HUES48 (cell line): ENCODE measurements around the gene C1orf159.
"Not testable (repeated sequence)": the region's sequence is repeated elsewhere in the genome, so short reads cannot be mapped to it uniquely, and the experiment has no call there.

ENCODE experiments used
- H3K27ac ChIP-seq: one replicate; pipeline ENCODE4 v1.7.0; 2013; ENCODE audit warnings: low read depth, low read length, inconsistent platforms
- H3K27me3 ChIP-seq: 2 replicates; pipeline ENCODE4 v1.6.1; 2013; ENCODE audit warnings: mild to moderate bottlenecking, low read length; ENCODE audit not compliant: control insufficient read depth, insufficient read depth
- H3K36me3 ChIP-seq: 2 replicates; pipeline ENCODE4 v1.6.1; 2013; ENCODE audit warnings: low read length; ENCODE audit not compliant: control insufficient read depth, insufficient read depth
- H3K4me1 ChIP-seq: 2 replicates; pipeline ENCODE4 v1.6.1; 2013; ENCODE audit warnings: mild to moderate bottlenecking, low read length; ENCODE audit not compliant: control insufficient read depth, insufficient read depth
- H3K4me3 ChIP-seq: 2 replicates; pipeline ENCODE4 v1.5.1; 2013; ENCODE audit warnings: mild to moderate bottlenecking, low read depth, low read length
- H3K9ac ChIP-seq: 2 replicates; pipeline ENCODE4 v1.6.1; 2013; ENCODE audit warnings: mild to moderate bottlenecking, low read depth, low read length, moderate library complexity
- H3K9me3 ChIP-seq: 2 replicates; pipeline ENCODE4 v1.6.1; 2013; ENCODE audit warnings: low read length; ENCODE audit not compliant: control insufficient read depth, insufficient read depth

C1orf159 gene

GRCh38 chr1:1149416-1149815, 33.5 kb upstream of the C1orf159 start:
- Histone ChIP-seq H3K4me3 (no peak overlapping the region), H3K36me3 (no peaks in the 10 kb centered on the region), H3K9me3 (0 out of 2 replicates have a peak, but pooled peaks cover 4% of the 10 kb centered on the region), H3K4me1 (no peaks in the 10 kb centered on the region), H3K9ac (no peak overlapping the region), H3K27ac (no peak overlapping the region), H3K27me3 (no peaks in the 10 kb centered on the region; the same call in 1 of the 2 replicates)

- Histone ChIP-seq H3K9ac (no peak overlapping the region), H3K27me3 (no peaks in the 10 kb centered on the region)
These were observed 32.7 kb upstream of the C1orf159 start for GRCh38 chr1:1148569-1148968.

DNA sequence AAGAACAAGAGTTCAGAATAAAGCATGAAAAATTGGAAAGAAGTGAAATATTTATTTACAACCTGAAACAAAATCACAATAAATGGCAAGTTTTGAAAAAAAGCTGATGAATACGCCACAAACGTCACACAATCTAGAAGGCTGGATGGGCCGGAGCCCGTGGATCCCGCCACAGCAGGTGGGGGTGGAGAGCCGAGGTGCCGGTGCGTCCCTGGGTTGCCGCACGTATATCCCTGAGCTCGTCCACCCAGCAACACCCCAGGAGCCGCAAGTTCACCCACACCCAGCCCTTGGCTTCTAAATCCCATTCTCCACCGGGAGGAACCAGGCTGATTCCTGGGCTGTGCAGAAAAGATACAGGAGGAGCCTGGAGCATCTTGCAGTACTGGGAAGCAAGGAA, 32.2 kb upstream of the C1orf159 start:
- H3K9me3 ChIP-seq: 0 out of 2 replicates have a peak, but pooled peaks cover 4% of the 10 kb centered on the region
- no peak overlapping the region for H3K4me3 ChIP-seq
- no peaks in the 10 kb centered on the region for H3K27me3 ChIP-seq
- no peak overlapping the region for H3K9ac ChIP-seq
- H3K36me3 ChIP-seq: no peaks in the 10 kb centered on the region
- no peaks in the 10 kb centered on the region for H3K4me1 ChIP-seq
- no peak overlapping the region for H3K27ac ChIP-seq

More at GRCh38 chr1:1148569-1148968, 32.7 kb upstream of the C1orf159 start:
- Histone ChIP-seq H3K9me3 (0 out of 2 replicates have a peak, but pooled peaks cover 4% of the 10 kb centered on the region), H3K27ac (no peak overlapping the region), H3K36me3 (no peaks in the 10 kb centered on the region), H3K4me1 (no peaks in the 10 kb centered on the region), H3K4me3 (no peak overlapping the region)

- Histone ChIP-seq H3K36me3 (no peaks in the 10 kb centered on the region), H3K4me3 (no peak overlapping the region), H3K27ac (no peak overlapping the region), H3K9me3 (no peaks in the 10 kb centered on the region), H3K4me1 (no peaks in the 10 kb centered on the region), H3K9ac (no peak overlapping the region), H3K27me3 (no peaks in the 10 kb centered on the region)
These were observed 30.7 kb upstream of the C1orf159 start for GRCh38 chr1:1146596-1146995.

DNA sequence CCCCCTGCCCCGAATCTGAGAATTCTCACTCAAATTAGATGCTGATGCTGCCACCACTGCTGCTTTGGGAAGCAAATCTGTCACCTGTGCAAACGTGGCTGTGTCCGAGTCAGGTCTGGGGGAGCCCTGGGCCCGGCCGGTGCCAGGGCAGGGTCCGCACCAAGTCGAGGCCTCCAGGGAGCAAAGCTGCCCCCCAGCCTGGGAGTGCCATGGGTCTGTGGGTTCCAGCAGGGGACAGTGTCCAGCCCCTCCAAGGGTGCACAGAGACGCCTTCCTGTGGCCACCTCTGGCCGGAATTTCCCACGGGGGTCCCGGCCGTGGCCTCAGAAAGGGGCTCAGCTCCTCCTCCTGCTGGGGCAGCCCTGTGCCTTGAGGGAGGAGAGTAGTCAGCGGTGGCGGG, 30.1 kb upstream of the C1orf159 start:
- no peak overlapping the region for H3K4me3 ChIP-seq
- H3K27ac ChIP-seq: no peak overlapping the region
- no peaks in the 10 kb centered on the region for H3K27me3 ChIP-seq
- no peaks in the 10 kb centered on the region for H3K4me1 ChIP-seq
- H3K9me3 ChIP-seq: no peaks in the 10 kb centered on the region
- no peaks in the 10 kb centered on the region for H3K36me3 ChIP-seq
- H3K9ac ChIP-seq: no peak overlapping the region

- H3K9me3 ChIP-seq: no peaks in the 10 kb centered on the region
- H3K4me3 ChIP-seq: no peak overlapping the region
- no peaks in the 10 kb centered on the region for H3K4me1 ChIP-seq
- H3K36me3 ChIP-seq: no peaks in the 10 kb centered on the region
- H3K27ac ChIP-seq: no peak overlapping the region
- H3K9ac ChIP-seq: no peak overlapping the region
- H3K27me3 ChIP-seq: no peaks in the 10 kb centered on the region
These were observed 29.6 kb upstream of the C1orf159 start for GRCh38 chr1:1145547-1145914.

DNA sequence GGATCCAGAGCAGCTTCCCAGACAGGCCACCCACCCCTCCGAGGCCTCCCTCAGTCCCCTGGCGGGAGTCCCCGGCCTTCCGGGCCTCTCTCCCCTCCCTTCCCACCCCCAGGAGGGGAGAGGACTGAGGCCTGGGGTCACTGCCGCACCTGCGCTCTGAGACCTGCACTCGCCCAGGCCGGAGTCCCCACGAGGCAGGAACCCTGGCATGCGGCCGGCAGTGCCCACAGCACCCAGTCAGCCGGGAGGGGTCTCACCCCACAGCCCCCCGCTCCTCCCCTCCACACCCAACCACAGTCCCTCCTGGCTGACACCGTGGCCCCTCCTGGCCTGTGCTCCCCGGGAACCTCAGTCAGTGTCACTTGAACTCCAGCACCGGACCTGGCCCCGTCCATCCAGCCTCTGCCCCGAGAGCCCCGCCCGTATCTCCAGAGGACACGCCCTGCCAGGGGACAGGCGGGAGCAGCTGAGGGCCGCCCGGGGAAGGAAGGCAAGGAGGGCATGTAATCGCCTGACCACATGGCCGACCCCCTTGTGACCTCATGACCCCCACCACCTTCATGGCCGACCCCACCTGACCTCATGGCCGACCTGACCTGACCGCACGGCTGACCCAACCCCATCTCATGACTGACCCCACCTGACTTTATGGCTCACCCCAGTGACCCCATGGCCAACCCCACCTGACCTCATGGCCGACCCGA, 29.1 kb upstream of the C1orf159 start:
- H3K9ac ChIP-seq: no peak overlapping the region
- no peaks in the 10 kb centered on the region for H3K9me3 ChIP-seq

GRCh38 chr1:1144122-1144842, 28.4 kb upstream of the C1orf159 start:
- H3K27ac ChIP-seq: no peak overlapping the region
- no peaks in the 10 kb centered on the region for H3K4me1 ChIP-seq
- 0 out of 2 replicates have a peak overlapping the region, but pooled peaks have one; percentile 35 for H3K9ac ChIP-seq
- no peak overlapping the region for H3K4me3 ChIP-seq
- H3K36me3 ChIP-seq: no peaks in the 10 kb centered on the region
- H3K9me3 ChIP-seq: no peaks in the 10 kb centered on the region
- H3K27me3 ChIP-seq: no peaks in the 10 kb centered on the region

More for the DNA sequence above, 29.1 kb upstream of the C1orf159 start:
- Histone ChIP-seq H3K27ac (no peak overlapping the region), H3K27me3 (no peaks in the 10 kb centered on the region), H3K4me1 (no peaks in the 10 kb centered on the region), H3K4me3 (no peak overlapping the region), H3K36me3 (no peaks in the 10 kb centered on the region)

GRCh38 chr1:1143636-1144035, 27.7 kb upstream of the C1orf159 start:
- Histone ChIP-seq H3K4me1 (no peaks in the 10 kb centered on the region), H3K27me3 (no peaks in the 10 kb centered on the region), H3K4me3 (no peak overlapping the region), H3K27ac (no peak overlapping the region), H3K36me3 (no peaks in the 10 kb centered on the region), H3K9me3 (no peaks in the 10 kb centered on the region), H3K9ac (no peak overlapping the region)

DNA sequence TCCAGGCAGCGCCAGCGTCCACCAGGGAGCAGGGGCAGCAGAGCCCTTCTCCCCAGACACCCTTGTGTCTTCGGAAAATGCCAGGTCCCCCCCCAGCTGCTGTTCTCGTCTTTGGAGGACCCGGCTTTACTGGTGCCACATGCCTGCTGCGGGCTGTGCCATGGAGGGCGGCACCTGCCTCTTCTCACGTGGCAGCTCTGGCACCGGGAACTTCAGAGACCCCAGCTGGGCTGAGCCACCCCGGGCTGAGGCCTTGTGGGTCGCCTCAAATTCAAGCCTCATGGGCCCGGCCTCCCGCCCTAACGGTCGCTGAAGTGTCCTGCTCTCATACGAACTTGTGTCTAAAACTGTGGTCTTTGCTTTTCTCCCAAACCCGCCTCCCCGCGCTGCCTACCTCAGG, 27.0 kb upstream of the C1orf159 start:
- no peak overlapping the region for H3K27ac ChIP-seq
- no peaks in the 10 kb centered on the region for H3K9me3 ChIP-seq
- no peak overlapping the region for H3K4me3 ChIP-seq
- H3K9ac ChIP-seq: no peak overlapping the region
- no peaks in the 10 kb centered on the region for H3K4me1 ChIP-seq
- H3K27me3 ChIP-seq: peaks cover 1% of the 10 kb centered on the region; the same call in 1 of the 2 replicates
- H3K36me3 ChIP-seq: no peaks in the 10 kb centered on the region

GRCh38 chr1:1142352-1142751, 26.5 kb upstream of the C1orf159 start:
- not testable (repeated sequence) for H3K9ac ChIP-seq, H3K27me3 ChIP-seq, H3K27ac ChIP-seq, H3K4me1 ChIP-seq, H3K36me3 ChIP-seq, H3K9me3 ChIP-seq, H3K4me3 ChIP-seq
